Activated gamma-delta T cell treated with anti-CD3 and anti-CD28 coated beads, Interleukin-2, amount 50 U/mL, for 16 hours (primary cell): ENCODE data around the gene VWA2.
A peak's percentile ranks its signal among the peaks of the same experiment; 100 is the strongest.
"Not testable (repeated sequence)": the region's sequence is repeated elsewhere in the genome, so short reads cannot be mapped to it uniquely, and the experiment has no call there.

Experiments used
- DNase-seq: peaks from one replicate; pipeline ENCODE4 v3.0.0-alpha.2; 2020; ENCODE audit warnings: low read depth

Gene VWA2

DNA sequence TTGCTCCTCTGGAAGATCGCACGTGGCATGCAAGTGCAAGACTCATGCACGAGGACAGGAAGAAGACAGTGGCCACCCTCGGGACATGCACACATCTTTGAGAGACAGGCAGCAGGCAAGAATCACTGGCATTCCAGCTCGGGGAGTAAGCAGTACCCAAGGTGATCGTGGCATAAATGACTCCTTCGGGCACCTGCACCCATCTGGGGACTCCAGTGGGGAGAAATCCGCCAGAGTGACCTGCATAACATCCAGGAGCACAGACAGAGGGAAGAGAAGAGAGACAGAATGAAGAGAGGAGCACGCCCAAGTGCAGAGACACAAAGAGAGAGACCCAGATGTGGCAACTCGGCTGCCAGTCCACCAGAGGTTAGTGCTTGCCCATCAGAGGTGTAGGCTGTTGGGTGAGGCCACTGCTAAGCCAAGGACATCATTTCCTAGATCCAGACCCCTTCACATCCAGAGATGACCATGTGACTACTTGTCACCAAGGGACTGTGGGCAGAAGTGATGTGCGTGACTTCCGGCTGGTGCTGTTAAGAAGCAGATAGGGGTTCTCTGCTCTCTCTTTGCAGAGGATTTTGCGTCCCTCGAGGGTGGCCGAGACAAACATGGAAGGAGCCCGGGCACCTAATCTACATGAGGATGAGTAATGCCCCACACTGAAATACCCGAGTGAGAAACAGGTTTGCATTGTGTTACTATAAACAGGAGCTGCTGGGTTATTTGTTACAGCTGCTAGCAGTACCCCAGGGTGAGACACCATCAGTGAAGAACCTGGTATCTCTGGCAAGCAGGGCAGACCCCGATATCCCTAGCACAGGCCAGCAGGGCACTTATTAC, 80.6 kb downstream of the VWA2 start:
- no peak for DNase-seq

- no peak for DNase-seq
Measured at GRCh38 chr10:114320249-114321116, 81.4 kb downstream of the VWA2 start.

GRCh38 chr10:114322344-114322743, 83.3 kb downstream of the VWA2 start:
- no peak for DNase-seq

- DNase-seq, result no peak
Measured at GRCh38 chr10:114323023-114323422, 84.0 kb downstream of the VWA2 start.

DNA sequence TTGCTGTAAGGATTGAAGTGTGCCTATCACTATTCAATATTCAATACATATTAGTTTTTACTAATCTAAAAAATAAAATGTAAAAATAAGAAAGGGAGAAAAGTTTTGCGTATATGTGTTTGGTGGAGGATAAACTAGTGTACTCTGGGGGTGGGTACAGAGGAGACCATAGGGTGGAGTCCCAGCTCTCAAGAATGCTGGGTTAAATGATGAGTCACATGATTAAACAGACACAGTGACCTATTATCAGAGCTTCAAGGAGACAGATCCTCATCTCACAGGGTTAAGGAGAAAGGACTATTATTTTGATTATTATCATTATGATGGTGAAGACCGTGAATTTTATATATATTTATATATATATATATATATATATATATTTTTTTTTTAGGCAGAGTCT, 87.7 kb downstream of the VWA2 start:
- no peak for DNase-seq

- no peak for DNase-seq
Measured at GRCh38 chr10:114327537-114328440, 88.7 kb downstream of the VWA2 start.

DNA sequence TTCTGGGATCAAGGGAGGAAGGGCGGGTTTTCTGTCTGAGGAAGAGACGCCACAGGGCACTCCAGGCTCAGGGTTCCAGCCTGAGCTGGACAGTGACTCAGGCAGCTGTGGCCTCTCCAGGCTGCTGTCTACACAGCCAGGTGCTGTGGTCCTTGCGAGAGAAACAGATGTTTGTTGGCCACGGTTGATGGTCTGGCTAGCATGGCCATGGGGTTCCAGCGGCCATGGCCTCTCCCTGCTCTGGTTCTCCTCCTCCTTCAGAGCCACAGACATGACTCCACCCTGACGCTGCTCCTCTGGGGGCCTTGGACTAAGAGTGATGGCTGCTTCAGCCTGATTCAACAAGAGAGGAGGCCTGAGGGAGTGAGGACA, 89.4 kb downstream of the VWA2 start:
- DNase-seq, result no peak

- DNase-seq, result no peak
Measured at GRCh38 chr10:114328874-114329273, 89.8 kb downstream of the VWA2 start.

- no peak for DNase-seq
Measured at GRCh38 chr10:114329634-114330365, 90.7 kb downstream of the VWA2 start.

DNA sequence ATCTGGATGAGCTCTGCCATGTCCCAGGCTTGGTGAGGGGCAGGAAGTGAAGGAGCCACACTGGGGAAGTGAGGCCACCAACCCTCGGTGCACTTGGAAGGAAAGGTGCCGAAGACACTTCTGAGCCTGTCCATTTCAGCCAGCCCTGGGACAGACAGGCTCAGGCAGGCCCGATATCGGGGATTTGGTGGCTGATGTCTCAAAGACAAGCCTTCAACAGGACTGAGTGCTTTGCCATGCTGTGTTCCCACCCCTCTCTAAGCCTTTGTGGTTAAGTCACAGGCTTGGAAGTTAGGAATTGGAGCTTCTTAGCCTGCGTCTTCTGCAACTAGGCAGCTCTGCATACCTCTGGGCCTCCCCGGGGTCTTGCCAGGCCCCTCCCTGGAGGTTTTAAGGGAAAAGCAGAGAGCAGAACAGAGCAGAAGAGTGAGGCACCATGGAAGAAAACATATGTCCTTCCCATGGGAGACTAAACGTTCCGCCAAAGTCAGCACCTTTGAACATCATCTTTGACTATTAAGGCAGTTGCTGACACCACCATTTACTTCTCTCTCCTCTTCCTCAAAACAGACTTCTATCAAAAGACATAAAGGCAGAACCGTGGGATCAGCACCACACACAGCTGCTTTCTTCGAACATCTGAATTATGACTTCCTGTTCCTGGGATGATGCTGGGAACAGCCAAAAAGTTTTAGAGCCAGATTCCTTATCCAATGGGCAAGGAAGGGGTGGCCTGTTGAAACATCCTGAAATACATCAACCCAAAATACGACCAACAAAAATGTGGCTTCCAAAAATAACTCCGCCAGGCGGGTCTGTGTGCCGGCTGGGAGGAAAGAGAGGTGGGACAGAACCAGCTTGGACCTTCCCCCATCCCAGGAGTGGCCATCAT, 93.5 kb downstream of the VWA2 start:
- no peak for DNase-seq

DNA sequence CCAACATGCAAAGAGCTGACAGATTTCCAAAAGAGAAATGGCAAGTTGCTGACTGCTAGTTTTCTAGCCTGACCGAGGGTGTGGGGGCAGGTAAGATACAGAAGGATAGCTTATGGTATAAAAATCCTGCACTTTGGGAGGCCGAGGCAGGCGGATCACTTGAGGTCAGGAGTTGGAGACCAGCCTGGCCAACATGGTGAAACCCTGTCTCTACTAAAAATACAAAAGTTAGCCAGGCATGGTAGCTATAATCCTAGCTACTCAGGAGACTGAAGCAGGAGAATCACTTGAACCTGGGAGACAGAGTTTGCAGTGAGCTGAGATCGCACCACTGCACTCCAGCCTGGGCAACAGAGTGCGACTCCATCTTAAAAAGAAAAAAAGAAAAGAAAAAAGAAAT, 94.4 kb downstream of the VWA2 start:
- DNase-seq, result not testable (repeated sequence)

DNA sequence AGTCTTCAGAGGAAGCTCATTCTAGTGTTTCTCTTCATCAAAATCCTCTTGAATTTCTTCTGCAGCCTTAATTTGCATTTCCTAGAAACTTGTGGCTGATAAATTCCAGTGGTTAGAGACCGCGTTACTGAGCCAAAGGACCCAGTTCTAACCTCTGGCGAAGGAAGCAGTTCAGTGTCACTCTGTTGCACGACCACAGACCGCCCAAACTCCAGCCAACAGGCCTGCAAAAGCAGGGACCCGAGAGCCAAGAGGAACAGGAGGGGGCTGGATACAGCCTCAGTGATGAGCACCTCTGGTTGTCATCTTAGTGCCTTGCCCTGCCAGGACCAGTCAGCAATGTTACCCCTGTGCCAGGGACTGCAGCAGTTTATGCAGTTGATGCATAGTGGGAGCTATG, 95.2 kb downstream of the VWA2 start:
- no peak for DNase-seq

- DNase-seq, result no peak
Measured at GRCh38 chr10:114335614-114336013, 96.6 kb downstream of the VWA2 start.

- no peak for DNase-seq
Measured at GRCh38 chr10:114336823-114337509, 97.9 kb downstream of the VWA2 start.

DNA sequence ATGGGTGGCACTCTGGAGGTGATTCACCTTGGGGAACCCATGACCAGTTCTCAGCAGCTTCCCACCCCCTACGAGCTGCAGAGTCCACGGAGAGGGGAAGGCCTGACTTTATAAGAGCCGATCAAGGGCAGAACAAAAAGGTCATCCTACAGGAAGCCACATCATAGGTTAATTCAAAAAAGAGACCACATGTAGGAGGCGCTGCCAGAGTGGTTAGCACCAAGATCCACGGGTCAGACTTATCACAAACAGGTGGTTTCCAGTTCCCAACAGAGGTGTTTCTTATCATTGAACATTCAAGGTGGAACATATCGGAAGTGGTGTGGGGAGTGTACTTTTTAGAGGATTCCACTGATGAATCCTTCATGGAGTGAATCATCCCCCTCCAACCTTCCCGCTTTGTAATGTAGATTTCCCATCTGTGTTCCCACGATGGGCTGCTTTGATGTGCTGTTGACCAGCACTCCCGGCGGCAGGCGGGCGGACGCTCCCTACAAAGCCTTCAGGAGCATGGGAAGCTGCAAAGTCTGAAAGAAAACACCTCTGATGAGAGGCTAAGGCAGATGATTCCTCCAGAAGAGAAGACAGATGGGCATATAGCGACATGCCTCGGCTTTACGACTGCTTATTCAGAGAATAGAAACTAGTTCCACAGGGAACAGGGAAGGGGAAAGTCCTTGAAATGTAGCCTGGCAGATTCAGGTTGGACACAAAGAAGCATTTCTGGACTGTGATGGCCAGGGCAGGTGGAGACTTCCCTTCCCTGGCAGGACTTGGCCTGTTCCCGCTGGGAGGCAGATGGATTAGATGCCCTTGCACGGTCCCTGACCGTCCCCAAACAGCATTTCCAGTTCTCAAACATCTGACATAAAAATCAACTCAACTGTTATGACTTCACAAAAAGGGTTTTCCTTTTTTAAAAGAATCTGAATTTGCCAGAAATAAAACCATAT, 98.7 kb downstream of the VWA2 start:
- DNase-seq, result peak; percentile 9

DNA sequence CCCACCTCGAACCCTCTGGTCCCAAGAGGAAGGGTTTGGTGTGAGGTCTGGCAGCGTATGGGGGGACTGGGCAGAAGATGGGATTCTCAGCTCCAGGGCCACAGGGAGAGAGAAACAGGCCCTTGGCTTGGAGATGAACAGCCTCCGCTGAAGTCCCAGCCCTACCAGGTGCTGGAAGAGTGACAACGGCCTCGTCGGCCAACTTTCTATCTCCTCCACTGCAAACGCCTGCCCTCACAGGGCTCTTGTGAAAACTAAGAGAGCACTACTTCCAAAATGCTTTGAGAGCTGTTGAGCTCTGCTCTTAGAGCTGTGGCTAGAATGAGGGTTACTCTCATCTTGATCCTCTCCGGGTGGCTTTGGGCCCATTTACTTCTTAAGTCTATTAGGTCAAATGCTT, 101.8 kb downstream of the VWA2 start:
- no peak for DNase-seq
